GM21528 (cell line): ENCODE measurements around the gene CTRL.

Experiments used
- ATAC-seq: cut with Tn5 transposase; IDR thresholded peaks from one replicate; pipeline ENCODE4 v1.9.1; 2021; ENCODE audit warnings: mild to moderate bottlenecking, moderate library complexity; ENCODE audit not compliant: unreplicated experiment, low FRiP score

The CTRL gene

DNA sequence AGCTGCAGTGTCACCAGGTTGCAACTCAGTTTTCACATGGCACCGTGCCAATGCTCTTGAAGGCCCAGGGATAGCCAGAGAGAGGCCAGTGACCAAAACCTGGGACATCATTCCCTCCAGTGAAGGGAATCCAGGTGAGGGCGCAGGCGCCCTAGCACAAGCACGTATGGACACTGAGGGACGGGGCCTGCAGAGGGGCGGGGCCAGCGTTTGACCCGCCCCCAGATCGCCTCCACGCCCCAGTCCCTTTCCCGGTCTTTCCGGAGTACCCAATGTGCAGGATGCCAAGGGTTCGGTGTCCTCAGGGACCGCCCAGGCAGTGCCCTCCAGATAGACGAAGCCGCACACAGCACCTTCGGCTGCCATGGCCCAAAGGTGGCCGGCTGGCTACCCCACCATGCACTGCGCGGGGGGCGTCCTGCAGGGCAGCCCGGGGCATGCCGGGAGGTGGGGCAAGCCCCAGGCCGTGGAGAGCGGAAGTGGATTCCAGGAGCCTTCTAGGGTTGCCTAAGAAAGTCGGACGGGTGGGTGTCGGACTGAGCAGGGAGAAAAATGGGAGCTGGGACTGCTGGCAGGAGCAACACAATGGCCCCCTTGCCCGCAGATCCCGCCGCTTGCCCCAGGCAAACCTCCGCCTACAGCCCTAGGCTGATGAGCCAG lies 32.1 kb upstream of the CTRL start:
- no peak for ATAC-seq

DNA sequence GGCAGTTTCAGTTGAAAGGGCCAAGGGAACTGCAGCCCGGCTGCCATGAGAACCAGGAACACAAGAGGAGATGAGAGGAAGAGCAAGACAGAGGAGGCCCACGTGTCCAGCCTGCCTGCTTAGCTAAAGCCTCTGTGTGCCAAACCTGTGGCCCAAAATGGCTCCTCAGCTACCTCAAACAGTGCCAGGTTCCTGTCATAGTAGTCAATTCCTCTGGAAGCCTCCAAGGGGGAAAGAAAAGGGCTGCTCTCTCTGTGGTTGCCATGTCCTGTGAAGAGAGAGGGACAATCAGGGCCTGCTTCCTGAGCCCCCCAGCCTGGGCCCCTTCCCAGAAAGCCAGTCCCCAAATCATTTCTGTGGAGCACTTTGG lies 31.6 kb upstream of the CTRL start:
- ATAC-seq: no peak

DNA sequence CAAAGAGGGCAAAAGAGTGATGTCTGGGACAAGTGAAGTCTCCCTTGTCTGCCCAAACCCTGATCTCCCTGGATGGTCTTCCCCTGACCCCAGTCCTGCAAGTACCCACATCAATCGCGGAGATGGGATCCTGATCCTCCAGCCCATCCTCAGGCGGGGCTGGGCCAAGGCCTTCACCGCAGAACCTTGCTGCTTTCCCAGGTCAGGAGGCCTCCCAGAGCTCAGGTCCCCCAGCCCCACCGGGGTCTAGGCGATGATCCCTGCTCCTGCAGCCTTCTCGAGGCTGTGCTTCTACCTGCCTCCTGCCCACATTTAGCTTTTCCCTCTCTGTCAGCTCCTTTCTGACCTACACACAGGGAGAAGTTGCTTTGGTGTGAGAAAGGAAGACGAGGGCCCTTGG lies 30.5 kb upstream of the CTRL start:
- no peak for ATAC-seq

DNA sequence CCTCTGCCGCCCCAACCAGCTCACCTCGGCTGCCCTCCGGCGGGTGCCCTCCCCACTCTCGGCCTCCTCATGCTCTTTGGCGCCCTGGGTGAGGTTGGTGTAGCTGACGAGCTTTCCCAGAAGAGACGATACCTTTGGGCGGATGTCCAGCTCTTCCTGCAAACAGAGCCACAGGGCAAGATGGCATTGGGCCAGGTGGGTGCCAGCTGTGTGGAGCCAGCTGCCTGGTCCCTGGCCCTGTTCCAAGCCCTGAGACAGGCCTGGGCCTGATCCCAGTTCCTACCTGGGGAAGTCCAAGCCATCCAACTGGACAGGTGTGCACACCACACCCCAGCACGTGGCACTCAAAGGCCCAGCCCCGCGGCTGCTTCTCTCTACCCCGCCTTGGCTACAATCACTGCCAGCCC lies 29.9 kb upstream of the CTRL start:
- no peak for ATAC-seq

DNA sequence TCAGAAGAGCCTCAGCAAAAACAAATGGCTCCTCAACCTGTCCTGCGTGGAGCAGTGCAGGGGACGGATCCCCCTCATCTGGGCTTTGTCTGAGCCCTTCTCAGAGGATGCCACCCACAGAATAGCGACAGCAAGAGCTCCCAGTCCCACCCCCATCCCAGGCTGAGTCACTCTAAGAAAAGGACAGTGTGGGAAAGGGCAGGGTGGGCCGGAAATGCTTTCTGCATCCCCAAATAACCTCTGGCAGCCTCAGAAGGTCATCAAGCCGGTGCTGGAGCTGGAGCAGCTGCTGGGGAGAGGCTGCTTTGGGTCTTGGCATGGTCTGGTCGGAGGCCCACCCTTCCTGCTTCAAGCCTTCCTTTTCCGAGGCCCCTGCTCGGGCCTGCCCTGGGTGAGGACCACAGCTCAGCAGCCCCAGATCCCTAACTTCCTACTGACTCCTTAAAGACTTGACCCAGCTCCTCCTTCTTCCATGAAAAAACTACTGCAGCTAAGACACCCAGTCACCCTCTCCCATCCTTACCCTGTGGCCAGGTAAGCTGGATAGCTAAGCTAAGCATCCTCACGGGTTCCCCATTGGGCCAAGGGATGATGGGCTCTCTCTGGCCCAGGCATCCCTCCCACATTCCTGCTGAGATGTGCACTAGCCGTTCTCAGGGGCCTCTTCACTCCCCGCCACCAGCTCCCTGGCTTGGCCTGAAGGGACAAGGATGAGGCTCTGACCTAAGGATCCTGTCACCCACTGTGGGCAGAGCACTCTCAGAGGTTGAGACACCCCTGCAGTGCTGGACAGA lies 28.1 kb upstream of the CTRL start:
- no peak for ATAC-seq

DNA sequence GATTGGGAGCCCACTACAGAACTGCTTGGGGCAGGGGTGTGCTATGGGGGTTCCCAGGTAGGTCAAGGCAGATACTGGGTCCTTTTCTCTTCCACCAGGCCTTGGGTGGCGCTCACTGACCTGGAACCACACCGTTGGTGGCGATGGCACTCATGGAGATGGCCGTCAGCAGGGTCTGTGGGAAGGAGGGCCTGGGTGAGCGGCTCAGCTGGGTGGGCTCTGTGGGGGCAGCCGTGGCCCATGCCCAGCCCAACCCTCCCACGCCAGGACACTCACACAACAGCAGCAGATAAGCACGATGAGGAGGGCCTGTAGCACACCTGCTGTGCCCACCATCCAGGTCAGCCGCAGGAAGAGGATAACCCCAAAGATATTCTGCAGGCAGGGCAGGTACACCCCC lies 26.0 kb upstream of the CTRL start:
- no peak for ATAC-seq

DNA sequence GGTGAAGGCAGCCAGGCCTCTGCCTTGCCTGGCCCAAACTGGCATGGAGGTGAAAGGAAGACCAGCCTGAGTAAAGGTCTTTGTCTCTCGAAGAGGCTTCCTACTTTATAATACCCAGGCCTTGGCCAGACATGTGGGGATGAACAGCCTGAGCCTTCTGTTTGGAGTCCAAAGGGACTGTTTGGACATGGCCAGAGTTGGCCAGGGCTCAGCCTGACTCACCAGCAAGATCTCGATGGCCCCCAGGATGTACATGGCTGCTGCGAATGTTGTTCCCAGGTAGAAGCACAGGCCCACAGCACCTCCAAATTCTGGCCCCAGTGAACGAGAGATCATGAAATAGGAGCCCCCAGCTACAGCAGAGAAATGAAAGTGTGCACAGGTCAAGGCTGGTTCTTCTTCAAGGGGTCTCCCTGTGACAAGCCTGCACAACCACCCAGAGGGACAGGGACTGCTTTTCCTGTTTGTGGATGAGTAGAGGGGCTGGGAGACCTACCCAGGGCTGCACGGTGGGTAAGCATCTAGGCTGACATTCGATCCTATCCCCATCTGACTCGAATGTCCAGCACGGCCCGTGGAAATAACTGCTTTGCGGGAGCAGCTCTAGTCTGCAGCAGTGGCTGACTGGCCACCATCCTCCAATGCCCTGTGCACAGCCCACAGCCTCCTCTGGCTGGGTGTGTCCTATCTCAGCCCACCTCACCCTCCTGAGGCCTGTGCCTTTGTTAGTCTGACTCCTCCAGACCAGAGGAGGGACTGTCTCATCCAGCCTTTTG lies 22.9 kb upstream of the CTRL start:
- no peak for ATAC-seq

DNA sequence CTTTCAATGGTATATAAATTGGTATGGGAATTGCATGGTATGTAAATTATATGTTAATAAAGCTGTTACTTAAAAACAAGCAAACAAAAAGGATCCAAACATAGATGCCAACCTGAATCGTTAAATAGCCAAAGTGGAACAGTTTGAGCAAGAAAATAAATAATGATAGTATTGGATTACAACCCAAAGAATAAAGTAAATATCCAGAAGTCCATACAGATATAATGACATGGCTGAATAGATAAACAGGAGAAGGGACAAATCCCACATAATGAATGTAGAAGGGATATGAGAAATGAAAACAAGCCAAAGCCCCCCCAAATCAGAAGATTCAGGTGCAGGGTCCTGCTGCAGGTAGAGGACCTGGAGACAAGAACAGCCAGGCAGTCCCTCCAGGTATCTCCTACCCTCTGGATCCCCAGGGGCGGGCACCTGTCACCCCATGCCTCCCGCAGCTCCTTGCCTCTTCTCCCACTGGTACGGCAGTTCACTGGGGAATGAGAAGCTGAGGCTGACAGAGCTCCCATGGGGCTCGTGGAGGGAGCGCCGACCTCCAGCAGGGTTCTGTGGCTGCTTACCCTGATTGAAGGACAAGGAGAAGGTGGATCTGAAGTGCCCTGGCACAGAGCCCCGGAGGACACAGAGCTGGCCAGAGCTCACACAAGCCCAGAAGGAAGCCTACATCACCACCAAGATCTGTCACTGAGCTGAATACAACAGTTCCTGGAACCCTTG lies 22.1 kb upstream of the CTRL start:
- no peak for ATAC-seq

DNA sequence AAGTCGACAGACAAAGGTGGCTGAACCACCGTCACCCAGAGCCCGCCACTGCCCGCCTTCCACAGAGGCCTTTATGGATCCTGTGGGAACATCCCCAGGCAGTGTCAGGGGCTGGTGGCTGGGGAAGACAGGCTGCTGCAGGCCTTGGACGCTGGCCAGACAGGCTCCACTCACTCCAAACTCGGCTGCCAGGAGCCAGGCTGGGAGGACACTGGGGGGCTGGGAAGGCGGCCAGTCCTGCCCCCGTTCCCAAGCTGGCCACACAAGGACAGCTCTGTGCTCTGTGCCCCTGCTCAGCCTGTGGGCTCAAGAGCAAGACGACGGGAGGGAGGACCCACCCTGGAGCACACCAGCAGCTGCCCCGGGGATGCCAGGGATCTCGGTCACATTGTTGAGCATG lies 19.8 kb upstream of the CTRL start:
- ATAC-seq: no peak

DNA sequence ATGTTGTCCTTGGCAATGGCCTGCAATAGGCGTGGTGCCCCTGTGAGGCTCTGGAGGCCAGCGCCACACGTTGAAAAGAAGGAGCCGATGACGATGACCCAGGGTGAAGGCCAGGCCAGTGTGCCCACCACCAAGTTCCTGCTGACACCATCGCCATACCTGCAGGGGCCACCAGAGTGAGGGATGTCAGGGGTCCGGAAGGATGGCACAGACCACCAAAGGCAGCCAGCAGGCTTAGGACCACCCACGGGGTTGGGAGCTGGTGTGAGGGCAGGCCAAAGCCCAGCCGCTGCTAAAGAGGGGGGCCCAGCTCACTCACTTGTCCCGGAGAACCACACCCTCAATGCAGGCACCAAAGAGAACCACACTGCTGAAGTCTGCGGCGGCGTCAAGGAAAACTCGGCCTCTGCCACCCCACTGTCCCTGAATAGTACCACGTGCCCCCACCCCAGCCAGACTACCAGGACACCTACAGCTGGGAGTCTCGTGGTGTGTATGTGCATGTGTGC lies 18.7 kb upstream of the CTRL start:
- no peak for ATAC-seq

DNA sequence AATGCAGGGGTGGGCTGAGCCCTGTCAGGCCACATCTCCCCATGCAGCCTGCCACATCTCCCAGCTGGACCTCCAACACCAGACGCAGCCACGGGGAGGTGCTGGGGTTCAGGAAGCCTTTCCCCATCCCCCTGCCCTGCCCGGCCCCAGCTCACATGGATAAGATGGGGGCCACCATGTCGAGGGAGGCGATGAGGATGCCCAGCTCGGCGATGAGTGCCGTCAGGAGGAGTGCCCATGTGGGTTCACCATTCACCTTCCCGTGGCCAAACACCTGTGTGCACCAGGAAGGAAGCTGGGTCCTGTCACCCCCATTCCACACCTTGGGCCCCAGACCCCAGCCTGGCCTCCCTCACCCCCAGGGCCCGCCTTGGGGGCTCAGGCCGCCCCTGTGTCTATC lies 18.0 kb upstream of the CTRL start:
- no peak for ATAC-seq

DNA sequence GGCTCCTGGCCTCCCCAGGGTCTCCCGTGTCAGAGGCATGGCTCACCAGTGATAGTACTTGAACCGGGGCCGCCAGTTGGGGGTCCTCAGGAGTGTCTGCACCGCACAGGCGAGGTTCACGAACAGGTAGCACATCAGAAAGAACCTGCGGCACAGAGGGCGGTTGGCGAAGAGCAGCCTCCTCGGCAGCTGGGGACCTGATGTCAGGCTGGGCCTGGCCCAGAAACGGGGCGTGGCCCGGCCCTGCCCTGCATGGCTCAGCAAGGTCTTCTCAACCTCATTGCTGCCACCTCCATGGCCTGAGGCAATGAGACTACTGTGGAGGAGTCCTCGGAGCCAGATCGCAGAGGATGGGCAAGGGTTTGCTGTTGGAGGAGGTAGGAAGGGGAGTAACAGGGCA lies 16.4 kb upstream of the CTRL start:
- no peak for ATAC-seq

DNA sequence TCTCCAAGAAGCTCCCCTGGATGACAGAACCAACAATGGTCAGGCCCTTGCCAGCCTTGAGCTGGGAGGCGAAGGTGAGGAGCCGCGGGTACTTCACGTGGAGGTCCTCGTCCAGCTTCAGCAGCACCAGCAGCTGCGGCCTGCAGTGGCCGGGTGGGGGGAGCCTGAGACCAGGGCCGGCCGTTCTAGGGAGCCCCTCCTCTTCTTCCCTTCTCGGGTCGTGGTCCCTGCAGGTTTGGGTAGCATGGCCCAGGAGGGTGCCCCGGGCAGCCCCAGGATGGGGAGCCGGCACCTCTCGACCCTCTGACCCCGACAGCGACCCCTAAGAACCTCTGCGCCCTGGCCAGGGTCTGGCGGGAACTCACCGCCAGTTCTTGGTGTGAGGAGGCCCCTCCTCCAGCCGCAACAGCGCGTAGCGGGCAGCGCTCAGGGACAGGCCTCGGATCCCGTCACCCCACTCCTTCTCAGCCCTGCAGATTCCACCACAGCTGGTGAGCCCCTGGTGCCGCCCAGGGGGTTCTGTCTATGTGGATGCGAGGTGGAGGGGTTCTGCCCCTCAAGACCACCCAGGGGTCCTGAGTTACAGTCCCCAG lies 15.4 kb upstream of the CTRL start:
- ATAC-seq: no peak

DNA sequence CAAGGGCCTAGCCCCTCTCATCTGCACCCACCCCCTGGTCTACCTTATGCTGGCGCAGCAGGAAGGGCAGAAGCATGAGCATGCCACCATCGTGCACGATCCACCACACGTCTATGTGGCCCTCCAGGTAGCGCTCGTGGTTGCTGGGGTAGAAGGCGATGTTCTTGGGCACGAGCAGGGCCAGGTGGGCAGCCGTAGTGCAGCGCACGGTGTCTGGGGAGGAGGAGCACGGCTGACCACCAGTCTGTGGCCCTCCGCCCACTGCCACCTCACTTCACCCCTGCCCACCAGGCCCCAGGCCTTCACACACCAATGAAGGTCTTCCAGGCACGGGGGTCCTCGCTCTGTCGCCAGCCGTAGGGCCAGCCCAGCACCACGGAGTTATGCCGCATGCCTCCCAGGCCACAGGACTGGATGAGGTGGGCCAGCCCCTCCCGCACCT lies 14.5 kb upstream of the CTRL start:
- no peak for ATAC-seq

DNA sequence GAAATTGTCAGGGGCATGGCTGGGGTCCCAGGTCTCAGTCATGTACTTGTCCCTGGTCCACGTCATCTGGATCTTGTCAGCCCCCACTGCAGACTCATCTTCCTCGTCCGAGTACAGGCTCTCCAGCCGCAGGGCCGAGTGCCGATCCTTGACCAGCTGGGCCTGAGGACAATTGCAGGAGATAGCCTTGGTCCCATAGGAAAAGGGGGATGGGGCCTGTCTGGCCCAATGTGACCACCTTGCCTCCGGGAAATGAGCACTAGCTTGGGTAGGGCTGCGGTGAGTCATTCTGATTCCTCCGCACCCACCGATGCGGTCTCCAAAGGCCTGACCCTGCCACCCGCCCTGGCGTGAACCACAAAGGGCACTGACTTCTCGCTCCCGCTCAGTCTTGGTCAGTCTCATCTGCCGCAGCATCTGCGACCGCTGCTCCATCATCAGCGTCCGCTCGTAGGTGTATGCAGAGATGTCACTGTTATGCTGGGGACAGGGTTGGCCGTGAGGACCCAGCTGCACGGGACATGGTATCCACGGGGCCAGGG lies 13.8 kb upstream of the CTRL start:
- ATAC-seq: no peak

DNA sequence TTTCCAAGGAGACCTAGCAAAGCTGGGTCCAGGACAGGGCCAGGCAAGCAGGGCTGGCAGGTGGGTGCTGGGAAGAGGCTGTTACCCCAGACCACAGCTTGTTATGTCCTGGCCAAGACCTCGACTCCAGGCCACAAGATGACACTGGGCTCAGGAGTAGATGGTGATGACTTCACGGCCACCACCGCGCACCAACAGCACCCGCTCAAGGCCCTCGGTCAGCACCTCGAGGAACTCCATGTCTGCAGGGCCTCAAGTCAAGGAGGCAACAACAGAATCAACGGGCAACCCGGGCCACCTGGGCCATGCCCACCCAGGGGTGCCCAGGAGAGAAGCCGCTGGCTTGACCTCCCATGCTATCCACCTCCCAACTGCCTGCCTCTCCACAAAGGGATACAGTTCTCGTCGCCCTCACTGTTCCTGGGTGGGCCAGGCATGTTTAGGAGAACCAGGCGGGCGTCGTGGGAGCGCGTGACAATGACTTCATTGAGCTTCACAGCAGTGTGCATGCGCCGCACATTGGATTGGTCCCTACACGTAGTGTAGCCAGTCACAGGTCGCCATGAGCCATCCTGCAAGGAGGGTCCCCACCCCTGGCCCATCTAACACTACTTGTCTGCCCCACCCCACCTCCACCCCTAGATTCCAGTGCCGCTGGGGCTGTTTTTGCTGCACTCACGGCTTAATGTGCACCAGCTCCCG lies 13.2 kb upstream of the CTRL start:
- ATAC-seq: no peak

DNA sequence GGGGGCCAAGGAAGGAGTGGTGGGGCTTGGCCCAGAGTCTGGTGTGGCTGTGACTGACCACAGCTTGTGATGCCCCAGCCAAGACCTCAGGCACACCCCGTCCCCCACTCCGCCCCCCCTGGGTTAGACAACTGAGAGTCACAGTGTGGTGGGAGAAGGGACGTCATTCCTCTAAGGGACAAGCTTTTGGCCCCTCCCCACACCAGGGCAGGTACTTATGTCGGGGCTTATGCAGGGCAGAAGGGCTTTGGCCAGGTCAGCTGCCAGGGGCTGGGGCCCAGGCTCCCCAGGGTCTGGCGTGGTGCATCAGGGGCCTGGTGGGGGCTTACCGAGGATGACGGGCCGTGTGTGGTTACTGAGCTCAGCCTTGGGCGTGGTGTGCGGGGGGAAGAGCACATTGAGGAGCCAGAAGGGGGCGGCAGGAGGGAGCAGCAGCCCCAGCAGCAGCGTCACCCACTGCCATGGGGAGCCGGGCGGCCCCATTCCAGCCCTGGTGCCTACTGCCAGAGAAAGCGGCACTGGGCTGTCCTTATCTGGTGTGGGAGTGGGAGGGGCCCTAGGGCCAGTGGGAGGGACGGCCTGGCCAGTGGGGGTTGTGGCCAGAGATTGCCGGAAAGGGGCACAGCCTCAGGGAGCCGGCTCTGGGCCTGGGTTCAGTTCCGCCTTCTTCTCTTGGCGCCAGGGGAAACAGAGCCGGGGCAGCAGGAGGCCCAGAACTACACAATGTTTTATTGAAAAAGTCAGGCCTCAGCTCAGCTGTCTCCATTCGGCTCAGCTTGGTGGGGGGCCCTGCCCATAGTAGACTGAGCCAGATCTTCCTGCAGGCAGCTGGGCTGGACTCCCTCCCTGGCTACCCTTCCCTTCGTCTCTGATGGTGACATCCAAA lies 12.2 kb upstream of the CTRL start, which contains the start of gene LCAT:
TSS of gene LCAT (minus strand) at position 502 of the 886 bp plus-strand sequence. CDS start at position 483, 19 bp downstream.
- ATAC-seq: no peak

DNA sequence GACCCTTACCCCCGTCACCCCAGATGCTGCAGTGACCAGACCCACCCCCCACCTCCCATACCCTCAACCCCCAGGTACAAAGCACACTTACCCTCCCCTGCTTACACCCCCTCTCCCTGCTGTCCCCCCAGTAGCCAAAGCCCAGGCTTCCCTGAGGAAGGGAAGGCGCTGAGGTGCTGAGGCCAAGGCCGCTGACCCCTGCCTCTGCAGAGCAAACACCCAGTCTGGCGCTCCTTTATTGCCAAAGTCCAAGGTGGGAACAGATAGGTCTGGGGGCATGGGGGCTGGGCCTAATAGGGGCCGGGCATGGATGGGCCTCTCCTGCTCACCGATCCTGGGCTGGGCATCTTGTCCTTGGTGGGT lies 11.6 kb upstream of the CTRL start:
- no peak for ATAC-seq
